ENCODE measurements around the gene ZC3H12C. TPM values are rescaled to one million over a fixed set of nuclear protein-coding genes. Genes with fewer than 3 reads are reported as not detected.

Gene ZC3H12C
- total RNA-seq, 3 donors from 2014 or later = 15.9 to 28.7 (median 21.5) TPM

GRCh38 chr11:110123003-110123402 lies 29.8 kb downstream of the ZC3H12C start:
- intact Hi-C loops (cut with DNase I, micrococcal nuclease) = no loop called here

DNA sequence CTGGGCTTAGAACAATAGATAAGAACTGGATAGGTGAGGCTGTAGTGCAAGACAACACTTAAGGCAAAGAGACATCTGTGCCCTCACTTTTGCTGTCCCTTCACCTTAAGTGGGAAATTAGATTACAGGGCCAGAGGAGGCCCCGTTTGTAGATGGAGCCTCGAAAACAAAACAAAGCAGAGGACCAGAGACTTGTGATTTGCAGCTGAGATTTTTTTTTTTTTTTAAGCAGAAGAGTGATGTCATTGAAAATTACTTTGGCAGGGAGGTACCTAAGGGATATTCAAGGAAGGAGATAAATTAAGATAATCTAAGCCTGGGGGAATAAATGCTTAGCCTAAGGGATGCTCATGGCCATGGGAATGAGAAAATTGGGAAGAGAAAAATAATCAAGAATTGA lies 31.4 kb downstream of the ZC3H12C start:
- no peak for ATAC-seq
- TF ChIP-seq, protein P1, sequence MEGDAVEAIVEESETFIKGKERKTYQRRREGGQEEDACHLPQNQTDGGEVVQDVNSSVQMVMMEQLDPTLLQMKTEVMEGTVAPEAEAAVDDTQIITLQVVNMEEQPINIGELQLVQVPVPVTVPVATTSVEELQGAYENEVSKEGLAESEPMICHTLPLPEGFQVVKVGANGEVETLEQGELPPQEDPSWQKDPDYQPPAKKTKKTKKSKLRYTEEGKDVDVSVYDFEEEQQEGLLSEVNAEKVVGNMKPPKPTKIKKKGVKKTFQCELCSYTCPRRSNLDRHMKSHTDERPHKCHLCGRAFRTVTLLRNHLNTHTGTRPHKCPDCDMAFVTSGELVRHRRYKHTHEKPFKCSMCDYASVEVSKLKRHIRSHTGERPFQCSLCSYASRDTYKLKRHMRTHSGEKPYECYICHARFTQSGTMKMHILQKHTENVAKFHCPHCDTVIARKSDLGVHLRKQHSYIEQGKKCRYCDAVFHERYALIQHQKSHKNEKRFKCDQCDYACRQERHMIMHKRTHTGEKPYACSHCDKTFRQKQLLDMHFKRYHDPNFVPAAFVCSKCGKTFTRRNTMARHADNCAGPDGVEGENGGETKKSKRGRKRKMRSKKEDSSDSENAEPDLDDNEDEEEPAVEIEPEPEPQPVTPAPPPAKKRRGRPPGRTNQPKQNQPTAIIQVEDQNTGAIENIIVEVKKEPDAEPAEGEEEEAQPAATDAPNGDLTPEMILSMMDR (IDR thresholded peaks at IDR 0.05) = no peak
- intact Hi-C loops (cut with DNase I, micrococcal nuclease) = no loop called here

More at GRCh38 chr11:110123003-110123402, 29.8 kb downstream of the ZC3H12C start:
- Histone ChIP-seq H3K4me1 (ENCODE audit: low read depth) (no peaks in the 10 kb centered on the region), H3K9me3 (no peaks in the 10 kb centered on the region), H3K36me3 (ENCODE audit: low read depth) (no peaks in the 10 kb centered on the region), H3K4me3 (no peak overlapping the region)
- ATAC-seq (no peak), DNase-seq (no peak)
- TF ChIP-seq, protein P1 (IDR thresholded peaks at IDR 0.05) = no peak

DNA sequence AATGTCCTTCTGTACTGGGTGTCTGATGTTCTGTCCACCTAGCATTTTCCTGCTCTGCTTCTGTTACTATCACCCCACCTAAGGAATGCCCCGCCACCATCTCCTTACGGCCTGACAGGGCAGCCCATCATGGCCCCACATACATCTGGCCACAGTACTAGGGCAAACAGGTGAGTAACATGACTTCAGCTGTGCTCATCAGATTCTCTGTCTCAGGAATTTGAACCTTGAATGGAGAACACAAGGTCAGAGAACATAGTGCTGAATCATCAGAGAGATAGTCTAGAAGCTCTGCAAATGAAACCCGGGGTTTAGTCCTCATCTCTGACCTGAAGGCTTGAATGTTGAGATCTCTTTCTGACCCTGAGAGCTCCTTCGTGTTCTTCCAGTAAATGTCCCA lies 32.4 kb downstream of the ZC3H12C start:
- no peaks in the 10 kb centered on the region for H3K36me3 ChIP-seq (ENCODE audit: low read depth)
- H3K4me1 ChIP-seq (ENCODE audit: low read depth) = no peaks in the 10 kb centered on the region
- H3K9me3 ChIP-seq = no peaks in the 10 kb centered on the region
- no peak overlapping the region for H3K4me3 ChIP-seq
- ATAC-seq (peak; percentile 42), DNase-seq (no peak)
- intact Hi-C loops (cut with DNase I, micrococcal nuclease) = no loop called here
- TF ChIP-seq, protein P1 (IDR thresholded peaks at IDR 0.05) = no peak

More for the DNA sequence above, 31.4 kb downstream of the ZC3H12C start:
- no peaks in the 10 kb centered on the region for H3K36me3 ChIP-seq (ENCODE audit: low read depth)
- no peak overlapping the region for H3K4me3 ChIP-seq
- DNase-seq = no peak
- no peaks in the 10 kb centered on the region for H3K9me3 ChIP-seq
- H3K4me1 ChIP-seq (ENCODE audit: low read depth) = no peaks in the 10 kb centered on the region

DNA sequence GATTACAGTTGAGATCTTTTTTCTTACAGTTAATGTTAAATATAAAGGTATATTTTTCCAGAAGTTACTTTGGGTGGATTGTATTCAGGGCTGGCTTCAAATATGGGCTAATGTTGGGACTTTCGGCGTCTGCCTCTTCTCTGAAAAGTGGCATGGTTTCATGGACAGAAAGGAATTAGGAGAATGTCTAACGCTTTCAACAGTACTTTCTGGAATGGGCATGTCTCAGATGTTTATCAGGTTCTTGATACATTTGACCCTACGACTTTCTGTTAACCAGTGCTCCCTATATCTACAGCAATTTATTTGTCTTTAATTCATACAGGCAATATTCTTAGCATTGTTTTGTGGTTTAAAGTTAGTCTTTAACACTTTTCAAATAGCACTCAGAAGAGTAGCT lies 33.7 kb downstream of the ZC3H12C start:
- H3K9me3 ChIP-seq = no peaks in the 10 kb centered on the region
- H3K36me3 ChIP-seq (ENCODE audit: low read depth) = no peaks in the 10 kb centered on the region
- ATAC-seq (no peak), DNase-seq (no peak)
- H3K4me1 ChIP-seq (ENCODE audit: low read depth) = no peaks in the 10 kb centered on the region
- TF ChIP-seq, protein P1 (IDR thresholded peaks at IDR 0.05) = no peak
- H3K4me3 ChIP-seq = no peak overlapping the region
- intact Hi-C loops (cut with DNase I, micrococcal nuclease) = no loop called here

DNA sequence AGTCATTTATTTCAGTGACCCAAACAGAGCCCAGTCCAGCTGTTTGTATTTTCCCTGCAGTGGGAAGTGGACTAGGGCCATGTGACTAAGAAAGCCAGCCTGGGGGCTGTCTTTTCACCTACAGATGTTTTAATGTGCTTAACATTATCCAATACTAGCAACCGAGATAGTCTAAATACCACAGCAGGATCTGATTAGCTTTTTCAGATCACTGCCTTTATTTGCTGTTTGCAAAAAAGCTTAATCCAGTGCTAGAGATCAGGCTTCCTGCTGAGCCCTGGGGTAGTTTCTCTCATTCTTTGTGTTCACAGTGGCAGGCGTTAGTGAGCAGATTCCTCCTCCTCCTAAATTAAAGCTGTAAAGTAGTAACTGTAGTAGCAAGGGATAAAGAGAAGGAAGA lies 35.0 kb downstream of the ZC3H12C start:
- Histone ChIP-seq H3K4me3 (no peak overlapping the region), H3K9me3 (no peaks in the 10 kb centered on the region), H3K36me3 (ENCODE audit: low read depth) (no peaks in the 10 kb centered on the region), H3K4me1 (ENCODE audit: low read depth) (no peaks in the 10 kb centered on the region)
- intact Hi-C loops (cut with DNase I, micrococcal nuclease) = no loop called here
- TF ChIP-seq, protein P1 (IDR thresholded peaks at IDR 0.05) = no peak
- ATAC-seq (no peak), DNase-seq (no peak)

- peak in 1 of 3 donors; percentile 28 for DNase-seq
- H3K4me3 ChIP-seq = no peak overlapping the region
Measured at GRCh38 chr11:110130642-110131238, 37.5 kb downstream of the ZC3H12C start.

More at GRCh38 chr11:110130642-110131238, 37.5 kb downstream of the ZC3H12C start:
- TF ChIP-seq, protein P1 (IDR thresholded peaks at IDR 0.05) = no peak
- H3K4me1 ChIP-seq (ENCODE audit: low read depth) = no peaks in the 10 kb centered on the region
- no peaks in the 10 kb centered on the region for H3K36me3 ChIP-seq (ENCODE audit: low read depth)
- intact Hi-C loops (cut with DNase I, micrococcal nuclease) = no loop called here
- no peaks in the 10 kb centered on the region for H3K9me3 ChIP-seq
- ATAC-seq = peak; percentile 96

All from mucosa of descending colon (tissue), 3 donors.